Ovary (tissue), 9 donors: Measurements from ENCODE around the gene UNC13C. TPM values are rescaled to one million over a fixed set of nuclear protein-coding genes. Genes with fewer than 3 reads are reported as not detected.

Source experiments
- DNase-seq, 5 donors: peaks; one replicate each; pipeline ENCODE4 v3.0.0-alpha.2; 2019 to 2020
- H3K27ac ChIP-seq, 2 donors: fragments of 200-600 bp; one replicate each; pipeline versions ENCODE4 v1.5.1 to v1.8.0; 2019 to 2022
- H3K27me3 ChIP-seq: fragments of 200-600 bp; one replicate; pipeline ENCODE4 v1.8.0; 2022
- H3K36me3 ChIP-seq: fragments of 200-600 bp; sonication (generic); one replicate; pipeline ENCODE4 v1.5.1; 2019
- H3K4me1 ChIP-seq: one replicate; pipeline ENCODE4 v1.8.1; 2013; ENCODE audit warnings: mild to moderate bottlenecking, moderate library complexity; ENCODE audit not compliant: insufficient read depth
- H3K4me3 ChIP-seq: fragments of 200-600 bp; sonication (generic); one replicate; pipeline ENCODE4 v1.5.1; 2017
- H3K9me3 ChIP-seq, 2 donors: fragments of 200-600 bp in 1 of 2; sonication (generic) in 1 of 2; one replicate each; pipeline versions ENCODE4 v1.5.1 to v1.8.1; 2013 to 2019; ENCODE audit warnings: mild to moderate bottlenecking in 1 of 2, moderate library complexity in 1 of 2
- EP300 ChIP-seq: sonication (generic); formaldehyde crosslinking; IDR thresholded peaks from one replicate; pipeline ENCODE4 v1.6.1; 2017; ENCODE audit warnings: antibody characterized with exemption
- POLR2A ChIP-seq: fragments of 450-650 bp; IDR thresholded peaks from one replicate; pipeline ENCODE4 v1.6.1; 2017; ENCODE audit warnings: antibody characterized with exemption, mild to moderate bottlenecking, moderate library complexity
- whole genome bisulfite sequencing, 3 donors: extraction: QIAGEN DNeasy Blood & Tissue Kit in 1 of 3; methylation state at CpG; one replicate each; pipeline versions ENCODE4 v1.1.5 to v1.1.7; 2013 to 2017; 5-methylcytosine and 5-hydroxymethylcytosine counted together
- intact Hi-C, 4 donors: fragments of 100-400 bp; cut with DNase I; formaldehyde crosslinking; loops; one replicate each; pipeline versions ENCODE4 v1.11.0 to v1.15.1; 2022 to 2023
- polyA plus RNA-seq, 2 donors: library from polyadenylated mRNA; stranded (reverse); fragments of 200-250 nt in 1 of 2; fragments of 350-450 nt in 1 of 2; fragmentation: Illumina TruSeq in 1 of 2; extraction: RNeasy Lipid Tissue Mini Kit (QIAGEN cat#74804) in 1 of 2; gene quantifications; one replicate each; pipeline ENCODE4 v1.2.3, GENCODE V29; 2013 to 2014
- total RNA-seq, 7 donors: library from RNA; depleted of rRNA in 2 of 7; stranded (reverse); fragments of >200 nt in 2 of 7; fragmentation: NEBNext Ultra II Directional in 3 of 7; extraction: Animal tissue kit (Norgen Biotek cat#: 25700) in 3 of 7; gene quantifications; one replicate each; pipeline versions ENCODE4 v1.1.0 to v1.2.4, GENCODE V29; 2016 to 2023
- TF ChIP-seq, protein P1 (sequence below), 3 donors: fragments of 450-650 bp in 2 of 3; fragments of 200-600 bp in 1 of 3; IDR thresholded peaks; one replicate each; pipeline versions ENCODE4 v1.5.1 to v1.8.0; 2016 to 2022; ENCODE audit warnings: antibody characterized with exemption in 3 of 3, mild to moderate bottlenecking in 1 of 3
- donor health status: DM: no; HTN: no; CAD: no; lungs with moderate emphysema.
- donor health status: DM: no; HTN: no; CAD: no.
- donor health status: Bipolar disorder and iron deficiency.
- donor health status: DM: yes; HTN: yes; CAD: no.
- donor health status: DM: no; HTN: no; CAD: no.
- donor health status: DM: yes; HTN: yes; CAD: no.

The UNC13C gene
- total and polyA plus RNA-seq, 9 donors = 0.05 to 2.1 (median 1.3) TPM

DNA sequence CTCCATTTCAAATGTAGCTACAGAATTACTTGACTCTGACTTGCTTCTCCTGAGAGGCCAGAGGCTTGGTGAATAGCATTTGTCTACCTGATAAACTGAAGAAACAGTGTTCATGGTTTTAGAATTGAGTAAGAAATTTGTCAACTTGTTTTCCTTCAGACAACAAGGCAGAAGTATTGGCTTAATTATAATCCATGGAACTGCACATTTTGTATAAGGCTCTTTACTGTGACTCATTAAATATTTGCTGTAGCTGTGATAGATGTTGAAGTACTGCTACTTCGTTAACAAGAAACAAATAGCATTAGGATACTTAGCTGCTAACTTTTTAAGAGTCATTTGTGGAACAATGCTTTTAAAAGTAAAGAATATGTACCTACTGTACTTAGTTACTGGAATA is 4.6 kb downstream of the UNC13C start:
- Histone ChIP-seq H3K36me3 (no peaks in the 10 kb centered on the region), H3K27me3 (no peaks in the 10 kb centered on the region), H3K9me3 (no peaks in the 10 kb centered on the region), H3K27ac (no peak overlapping the region), H3K4me1 (no peaks in the 10 kb centered on the region), H3K4me3 (no peak overlapping the region)
- no peak for DNase-seq
- intact Hi-C loops = no loop called here
- TF ChIP-seq, protein P1, sequence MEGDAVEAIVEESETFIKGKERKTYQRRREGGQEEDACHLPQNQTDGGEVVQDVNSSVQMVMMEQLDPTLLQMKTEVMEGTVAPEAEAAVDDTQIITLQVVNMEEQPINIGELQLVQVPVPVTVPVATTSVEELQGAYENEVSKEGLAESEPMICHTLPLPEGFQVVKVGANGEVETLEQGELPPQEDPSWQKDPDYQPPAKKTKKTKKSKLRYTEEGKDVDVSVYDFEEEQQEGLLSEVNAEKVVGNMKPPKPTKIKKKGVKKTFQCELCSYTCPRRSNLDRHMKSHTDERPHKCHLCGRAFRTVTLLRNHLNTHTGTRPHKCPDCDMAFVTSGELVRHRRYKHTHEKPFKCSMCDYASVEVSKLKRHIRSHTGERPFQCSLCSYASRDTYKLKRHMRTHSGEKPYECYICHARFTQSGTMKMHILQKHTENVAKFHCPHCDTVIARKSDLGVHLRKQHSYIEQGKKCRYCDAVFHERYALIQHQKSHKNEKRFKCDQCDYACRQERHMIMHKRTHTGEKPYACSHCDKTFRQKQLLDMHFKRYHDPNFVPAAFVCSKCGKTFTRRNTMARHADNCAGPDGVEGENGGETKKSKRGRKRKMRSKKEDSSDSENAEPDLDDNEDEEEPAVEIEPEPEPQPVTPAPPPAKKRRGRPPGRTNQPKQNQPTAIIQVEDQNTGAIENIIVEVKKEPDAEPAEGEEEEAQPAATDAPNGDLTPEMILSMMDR (IDR thresholded peaks at IDR 0.05) = no peak
- TF ChIP-seq EP300 (no peak), POLR2A (no peak)
- 86 to 88% (median 86%) methylated on average over 1 of the region's 1 CpG for WGBS, 3 donors

DNA sequence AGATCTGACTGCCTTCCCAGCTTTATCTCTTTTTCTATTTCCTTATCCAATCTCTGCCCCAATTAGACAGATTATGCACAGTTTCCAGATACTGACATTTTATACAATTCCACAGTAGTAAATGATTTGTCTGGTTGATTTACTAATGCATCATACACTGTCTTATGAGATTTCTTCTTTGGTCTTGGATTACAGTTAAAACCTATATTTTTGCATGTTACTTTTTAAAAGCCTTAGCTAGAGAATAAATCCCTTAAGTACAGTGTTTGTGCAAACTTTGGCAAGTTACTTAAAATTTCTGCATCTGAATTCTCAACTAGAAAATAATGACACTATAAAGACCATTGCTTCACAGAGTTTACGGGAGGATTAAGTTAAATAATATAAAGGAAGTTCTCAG is 6.0 kb downstream of the UNC13C start:
- Histone ChIP-seq H3K9me3 (no peaks in the 10 kb centered on the region), H3K27ac (no peak overlapping the region), H3K4me1 (no peaks in the 10 kb centered on the region), H3K27me3 (no peaks in the 10 kb centered on the region), H3K36me3 (no peaks in the 10 kb centered on the region), H3K4me3 (no peak overlapping the region)
- intact Hi-C loops = no loop called here
- 52 to 63% (median 62%) methylated on average over 1 of the region's 1 CpG for WGBS, 3 donors
- TF ChIP-seq, protein P1 (IDR thresholded peaks at IDR 0.05) = no peak
- TF ChIP-seq EP300 (no peak), POLR2A (no peak)
- DNase-seq = no peak

DNA sequence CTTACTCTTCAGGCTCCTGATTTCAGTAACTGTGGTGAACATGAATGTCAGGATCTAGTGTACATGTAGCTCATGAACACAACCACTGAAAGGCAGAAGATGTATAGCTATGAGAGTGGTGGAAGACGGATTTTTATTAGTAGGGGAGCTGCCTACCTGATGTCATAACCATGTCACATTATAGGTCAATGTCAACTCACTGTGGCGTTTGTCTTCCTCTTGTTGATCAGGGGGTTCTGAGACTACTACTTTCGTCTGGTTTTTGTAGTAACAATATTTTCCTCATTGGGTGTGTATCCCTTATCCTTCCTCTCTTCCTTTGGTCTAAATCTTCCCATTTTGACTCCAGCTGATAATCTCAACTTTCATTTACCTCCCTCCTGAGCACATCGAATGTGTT is 7.3 kb downstream of the UNC13C start:
- WGBS, 3 donors = 82 to 84% (median 84%) methylated on average over 4 of the region's 4 CpGs
- DNase-seq = no peak
- no peaks in the 10 kb centered on the region for H3K36me3 ChIP-seq

GRCh38 chr15:53987480-53987879 is 9.2 kb downstream of the UNC13C start:
- intact Hi-C loops = loop anchor here in 1 of 4 donors (5.0 kb wide), 1 partner anchor 50 kb away; no protein-coding TSS in a partner anchor
- no peak overlapping the region for H3K4me3 ChIP-seq
- WGBS, 3 donors = 75 to 80% (median 80%) methylated on average over 2 of the region's 2 CpGs
- H3K36me3 ChIP-seq = no peaks in the 10 kb centered on the region
- H3K9me3 ChIP-seq = no peaks in the 10 kb centered on the region
- no peaks in the 10 kb centered on the region for H3K4me1 ChIP-seq
- DNase-seq = no peak
- H3K27ac ChIP-seq = no peak overlapping the region
- TF ChIP-seq EP300 (no peak), POLR2A (no peak)
- TF ChIP-seq, protein P1 (IDR thresholded peaks at IDR 0.05) = no peak
- no peaks in the 10 kb centered on the region for H3K27me3 ChIP-seq

More for the DNA sequence above, 7.3 kb downstream of the UNC13C start:
- Histone ChIP-seq H3K27me3 (no peaks in the 10 kb centered on the region), H3K4me3 (no peak overlapping the region), H3K9me3 (no peaks in the 10 kb centered on the region), H3K4me1 (no peaks in the 10 kb centered on the region), H3K27ac (no peak overlapping the region)
- intact Hi-C loops = loop anchor here in 1 of 4 donors (5.0 kb wide), 1 partner anchor 52 kb away; no protein-coding TSS in a partner anchor
- TF ChIP-seq EP300 (no peak), POLR2A (no peak)
- TF ChIP-seq, protein P1 (IDR thresholded peaks at IDR 0.05) = no peak
